CD4-positive, alpha-beta T cell treated with Interleukin-21 for 1 hour (primary cell): ENCODE measurements around the gene SCN8A.
"Not testable (repeated sequence)": the region's sequence is repeated elsewhere in the genome, so short reads cannot be mapped to it uniquely, and the experiment has no call there.

Experiments used
- DNase-seq: peaks from one replicate; pipeline ENCODE4 v3.0.0-alpha.2; 2020

Gene SCN8A

GRCh38 chr12:51625370-51625769 is 34.3 kb downstream of the SCN8A start:
- DNase-seq, result no peak

GRCh38 chr12:51626115-51626514 is 35.1 kb downstream of the SCN8A start:
- DNase-seq, result no peak

- no peak for DNase-seq
These were observed 35.6 kb downstream of the SCN8A start for GRCh38 chr12:51626629-51627028.

- DNase-seq, result no peak
These were observed 39.3 kb downstream of the SCN8A start for GRCh38 chr12:51630256-51630880.

GRCh38 chr12:51630986-51631385 is 40.0 kb downstream of the SCN8A start:
- no peak for DNase-seq

GRCh38 chr12:51631591-51631990 is 40.6 kb downstream of the SCN8A start:
- no peak for DNase-seq

- no peak for DNase-seq
These were observed 41.6 kb downstream of the SCN8A start for GRCh38 chr12:51632623-51633022.

GRCh38 chr12:51635346-51635745 is 44.3 kb downstream of the SCN8A start:
- no peak for DNase-seq

GRCh38 chr12:51636581-51636980 is 45.5 kb downstream of the SCN8A start:
- no peak for DNase-seq

GRCh38 chr12:51636986-51637385 is 46.0 kb downstream of the SCN8A start:
- no peak for DNase-seq

- DNase-seq, result no peak
These were observed 48.3 kb downstream of the SCN8A start for GRCh38 chr12:51639361-51639760.

GRCh38 chr12:51642286-51642685 is 51.3 kb downstream of the SCN8A start:
- no peak for DNase-seq

- no peak for DNase-seq
These were observed 52.9 kb downstream of the SCN8A start for GRCh38 chr12:51643951-51644350.

- DNase-seq, result not testable (repeated sequence)
These were observed 53.7 kb downstream of the SCN8A start for GRCh38 chr12:51644691-51645090.

GRCh38 chr12:51645961-51646360 is 54.9 kb downstream of the SCN8A start:
- no peak for DNase-seq

GRCh38 chr12:51647647-51648046 is 56.6 kb downstream of the SCN8A start:
- no peak for DNase-seq

GRCh38 chr12:51653431-51653830 is 62.4 kb downstream of the SCN8A start:
- DNase-seq, result no peak

GRCh38 chr12:51661199-51661598 is 70.2 kb downstream of the SCN8A start:
- no peak for DNase-seq

GRCh38 chr12:51661836-51662235 is 70.8 kb downstream of the SCN8A start:
- no peak for DNase-seq

- DNase-seq, result no peak
These were observed 71.7 kb downstream of the SCN8A start for GRCh38 chr12:51662728-51663154.

GRCh38 chr12:51663390-51663789 is 72.4 kb downstream of the SCN8A start:
- DNase-seq, result no peak

- no peak for DNase-seq
These were observed 75.7 kb downstream of the SCN8A start for GRCh38 chr12:51666696-51667095.

- DNase-seq, result no peak
These were observed 76.2 kb downstream of the SCN8A start for GRCh38 chr12:51667269-51667668.

- no peak for DNase-seq
These were observed 78.2 kb downstream of the SCN8A start for GRCh38 chr12:51669271-51669670.

GRCh38 chr12:51669996-51670395 is 79.0 kb downstream of the SCN8A start:
- DNase-seq, result no peak

GRCh38 chr12:51672334-51672733 is 81.3 kb downstream of the SCN8A start:
- no peak for DNase-seq
